Sciatic nerve (tissue), 2 donors: ENCODE data around the gene KIF4B. TPM values are rescaled to one million over a fixed set of nuclear protein-coding genes. Genes with fewer than 3 reads are reported as not detected.

ENCODE experiments used
- ATAC-seq: fragments of 200-7000 bp; cut with Tn5 transposase; one replicate; pipeline ENCODE4 v1.9.1; 2020; ENCODE audit warnings: mild to moderate bottlenecking, moderate library complexity
- DNase-seq: peaks from one replicate; pipeline ENCODE4 v3.0.0-alpha.2; 2020; ENCODE audit warnings: low spot score
- intact Hi-C: fragments of 100-400 bp; cut with DNase I; formaldehyde crosslinking; loops from one replicate; pipeline ENCODE4 v1.14.2; 2022
- total RNA-seq: library from RNA; stranded (reverse); fragmentation: NEBNext Ultra II Directional; extraction: Animal tissue kit (Norgen Biotek cat#: 25700); gene quantifications from one replicate; pipeline ENCODE4 v1.2.1, GENCODE V29; 2021
- donor health status: DM: no; HTN: no; CAD: no.
- donor health status: DM: no; HTN: no; CAD: no.

KIF4B gene
- total RNA-seq, 1 donor from 2014 or later: not detected

GRCh38 chr5:155049569-155050383, 36.2 kb downstream of the KIF4B start:
- DNase-seq (no peak), ATAC-seq (no peak)
- intact Hi-C loops: no loop called here

GRCh38 chr5:155050384-155051019, 36.9 kb downstream of the KIF4B start:
- no peak for DNase-seq

GRCh38 chr5:155052532-155052931, 39.0 kb downstream of the KIF4B start:
- DNase-seq (no peak), ATAC-seq (no peak)
- intact Hi-C loops: no loop called here

More at GRCh38 chr5:155050384-155051019, 36.9 kb downstream of the KIF4B start:
- no peak for ATAC-seq
- intact Hi-C loops: no loop called here

GRCh38 chr5:155053501-155053900, 39.9 kb downstream of the KIF4B start:
- DNase-seq: no peak

GRCh38 chr5:155056644-155057269, 43.2 kb downstream of the KIF4B start:
- no peak for DNase-seq
- intact Hi-C loops: no loop called here
- ATAC-seq: no peak

More at GRCh38 chr5:155053501-155053900, 39.9 kb downstream of the KIF4B start:
- intact Hi-C loops: no loop called here
- ATAC-seq: no peak

GRCh38 chr5:155057626-155058025, 44.1 kb downstream of the KIF4B start:
- intact Hi-C loops: no loop called here
- ATAC-seq (no peak), DNase-seq (no peak)

GRCh38 chr5:155064580-155064979, 51.0 kb downstream of the KIF4B start:
- intact Hi-C loops: no loop called here

GRCh38 chr5:155066886-155067595, 53.5 kb downstream of the KIF4B start:
- no peak for ATAC-seq
- no peak for DNase-seq
- intact Hi-C loops: no loop called here

More at GRCh38 chr5:155064580-155064979, 51.0 kb downstream of the KIF4B start:
- ATAC-seq: no peak
- no peak for DNase-seq

Other genes with a start within 250 kb of the KIF4B start
- gene FAXDC2, start 163.2 kb upstream of the KIF4B start, total RNA-seq: 60.9 TPM
- 45.3 TPM for gene CNOT8, start 155.1 kb upstream of the KIF4B start, total RNA-seq
- 16.0 TPM for gene GEMIN5, start 75.5 kb upstream of the KIF4B start, total RNA-seq
- 37.3 TPM for gene MRPL22, start 72.7 kb upstream of the KIF4B start, total RNA-seq